Lower leg skin (tissue), 3 donors: ENCODE data around the gene TP53RK.

Source experiments
- POLR2A ChIP-seq, 2 donors: fragments of 450-650 bp; IDR thresholded peaks; one replicate each; pipeline ENCODE4 v1.6.1; 2016 to 2017; ENCODE audit warnings: antibody characterized with exemption in 2 of 2, mild to moderate bottlenecking in 1 of 2, moderate library complexity in 1 of 2
- TF ChIP-seq, protein P1 (sequence below), 3 donors: fragments of 450-650 bp; IDR thresholded peaks; one replicate each; pipeline ENCODE4 v1.5.1; 2016; ENCODE audit warnings: antibody characterized with exemption in 3 of 3, mild to moderate bottlenecking in 3 of 3, moderate library complexity in 2 of 3

DNA sequence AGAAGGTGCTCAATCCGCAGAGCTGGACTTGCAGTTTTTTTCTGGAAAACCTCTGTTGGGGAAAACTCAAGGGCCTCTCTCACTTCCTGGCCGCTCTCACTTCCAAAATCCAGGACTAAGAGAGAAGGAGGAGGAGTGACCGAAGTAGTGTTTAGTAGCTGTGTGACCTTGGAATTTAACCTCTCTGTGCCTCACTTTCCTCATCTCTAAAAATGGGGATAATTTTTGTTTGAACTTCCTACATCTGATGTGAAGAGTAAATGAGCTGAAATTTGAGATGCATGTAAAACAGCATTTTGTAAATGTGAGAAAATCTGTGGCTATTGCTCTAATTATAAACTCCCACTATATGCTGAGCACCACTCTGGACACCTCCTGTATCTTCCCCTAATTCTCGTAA lies 43.1 kb downstream of the TP53RK start:
- TF ChIP-seq, protein P1, sequence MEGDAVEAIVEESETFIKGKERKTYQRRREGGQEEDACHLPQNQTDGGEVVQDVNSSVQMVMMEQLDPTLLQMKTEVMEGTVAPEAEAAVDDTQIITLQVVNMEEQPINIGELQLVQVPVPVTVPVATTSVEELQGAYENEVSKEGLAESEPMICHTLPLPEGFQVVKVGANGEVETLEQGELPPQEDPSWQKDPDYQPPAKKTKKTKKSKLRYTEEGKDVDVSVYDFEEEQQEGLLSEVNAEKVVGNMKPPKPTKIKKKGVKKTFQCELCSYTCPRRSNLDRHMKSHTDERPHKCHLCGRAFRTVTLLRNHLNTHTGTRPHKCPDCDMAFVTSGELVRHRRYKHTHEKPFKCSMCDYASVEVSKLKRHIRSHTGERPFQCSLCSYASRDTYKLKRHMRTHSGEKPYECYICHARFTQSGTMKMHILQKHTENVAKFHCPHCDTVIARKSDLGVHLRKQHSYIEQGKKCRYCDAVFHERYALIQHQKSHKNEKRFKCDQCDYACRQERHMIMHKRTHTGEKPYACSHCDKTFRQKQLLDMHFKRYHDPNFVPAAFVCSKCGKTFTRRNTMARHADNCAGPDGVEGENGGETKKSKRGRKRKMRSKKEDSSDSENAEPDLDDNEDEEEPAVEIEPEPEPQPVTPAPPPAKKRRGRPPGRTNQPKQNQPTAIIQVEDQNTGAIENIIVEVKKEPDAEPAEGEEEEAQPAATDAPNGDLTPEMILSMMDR (IDR thresholded peaks at IDR 0.05) = no peak
- TF ChIP-seq POLR2A (IDR thresholded peaks at IDR 0.05) = no peak
